GM19240 (cell line): Measurements from ENCODE around the gene DTX2.
"Not testable (repeated sequence)": the region's sequence is repeated elsewhere in the genome, so short reads cannot be mapped to it uniquely, and the experiment has no call there.

ENCODE experiments used
- DNase-seq: peaks from one replicate; pipeline ENCODE4 v3.0.0; 2011; ENCODE audit warnings: low spot score; ENCODE audit not compliant: insufficient read length

The DTX2 gene

GRCh38 chr7:76442664-76443446 is 18.7 kb upstream of the DTX2 start:
- DNase-seq: not testable (repeated sequence)

- not testable (repeated sequence) for DNase-seq
These were observed 17.7 kb upstream of the DTX2 start for GRCh38 chr7:76443846-76444245.

- not testable (repeated sequence) for DNase-seq
These were observed 15.9 kb upstream of the DTX2 start for GRCh38 chr7:76445577-76446008.

GRCh38 chr7:76457017-76457416 is 4.5 kb upstream of the DTX2 start:
- not testable (repeated sequence) for DNase-seq

GRCh38 chr7:76458504-76458903 is 3.0 kb upstream of the DTX2 start:
- not testable (repeated sequence) for DNase-seq

- not testable (repeated sequence) for DNase-seq
These were observed 742 bp upstream of the DTX2 start for GRCh38 chr7:76460767-76461166.

- DNase-seq: not testable (repeated sequence)
These were observed 868 bp downstream of the DTX2 start for GRCh38 chr7:76462271-76462882.

GRCh38 chr7:76464959-76465358 is 3.5 kb downstream of the DTX2 start:
- not testable (repeated sequence) for DNase-seq

- not testable (repeated sequence) for DNase-seq
These were observed 4.4 kb downstream of the DTX2 start for GRCh38 chr7:76465950-76466349.

- DNase-seq: not testable (repeated sequence)
These were observed 6.4 kb downstream of the DTX2 start for GRCh38 chr7:76467743-76468404.

- DNase-seq: not testable (repeated sequence)
These were observed 10.2 kb downstream of the DTX2 start for GRCh38 chr7:76471556-76472221.

GRCh38 chr7:76473097-76473496 is 11.6 kb downstream of the DTX2 start:
- DNase-seq: not testable (repeated sequence)

GRCh38 chr7:76476280-76476679 is 14.8 kb downstream of the DTX2 start:
- DNase-seq: not testable (repeated sequence)

- DNase-seq: not testable (repeated sequence)
These were observed 15.4 kb downstream of the DTX2 start for GRCh38 chr7:76476742-76477474.

GRCh38 chr7:76479628-76480027 is 18.1 kb downstream of the DTX2 start:
- not testable (repeated sequence) for DNase-seq

GRCh38 chr7:76480403-76481253 is 19.1 kb downstream of the DTX2 start:
- not testable (repeated sequence) for DNase-seq

GRCh38 chr7:76482660-76483059 is 21.2 kb downstream of the DTX2 start:
- DNase-seq: not testable (repeated sequence)

GRCh38 chr7:76483081-76483480 is 21.6 kb downstream of the DTX2 start:
- not testable (repeated sequence) for DNase-seq

GRCh38 chr7:76484456-76484855 is 22.9 kb downstream of the DTX2 start:
- DNase-seq: not testable (repeated sequence)
